HepG2 (cell line): Measurements from ENCODE around the gene ZNF212. TPM values are rescaled to one million over a fixed set of nuclear protein-coding genes. Genes with fewer than 3 reads are reported as not detected.

Experiments
- ATAC-seq: fragments of 200-7000 bp; cut with Tn5 transposase; 3 replicates; pipeline ENCODE4 v1.9.1; 2020; ENCODE audit warnings: mild to moderate bottlenecking, moderate library complexity
- BruUV-seq: library from RNA; stranded (reverse); fragments of 400-500 nt; replicated peaks from 2 replicates; lab custom pipeline; 2021; lab: Mats Ljungman, UMichigan
- CTCF ChIA-PET: fragments of 300-600 bp; formaldehyde crosslinking; extraction: SDS; loops from one replicate; lab custom pipeline; 2021; ENCODE audit warnings: low total read pairs, inconsistent platforms, low intra/inter-chr PET ratio; lab: Yijun Ruan, JAX
- POLR2A ChIA-PET: fragments of 350-600 bp; sonication (Branson Sonifier 250); formaldehyde crosslinking; loops from one replicate; lab custom pipeline; 2020; ENCODE audit warnings: antibody characterized with exemption, inconsistent platforms; lab: Yijun Ruan, JAX
- DNase-seq: peaks from one replicate; pipeline ENCODE4 v3.0.0-alpha.2; 2015; ENCODE audit warnings: low spot score
- FAIRE-seq: peaks from 3 replicates; lab custom pipeline; 2011; peaks lifted over from hg19 to GRCh38; lab: Jason Lieb, UNC
- H2AFZ ChIP-seq: one replicate; pipeline ENCODE4 v1.6.1; 2011; ENCODE audit warnings: low read length, inconsistent platforms
- H3K27ac ChIP-seq: fragments of 300-600 bp; 3 replicates; pipeline ENCODE4 v1.8.0; 2011; ENCODE audit warnings: mixed run types, mild to moderate bottlenecking, mixed read lengths, low read length, inconsistent platforms; ENCODE audit not compliant: insufficient read depth; ENCODE audit errors: extremely low read length
- H3K27me3 ChIP-seq, 2 experiments: fragments of 200-600 bp in 1 of 2; 2 replicates in 1 of 2; 3 replicates in 1 of 2; pipeline versions ENCODE4 v1.6.0 to v1.8.0; 2011; ENCODE audit warnings: low read length in 2 of 2, mild to moderate bottlenecking in 2 of 2, moderate library complexity in 2 of 2, inconsistent platforms in 1 of 2; ENCODE audit not compliant: insufficient read depth in 2 of 2, control insufficient read depth in 1 of 2
- H3K36me3 ChIP-seq, 2 experiments: fragments of 200-600 bp in 1 of 2; replicated peaks in 1 of 2; 2 replicates in 1 of 2; 3 replicates in 1 of 2; pipeline versions ENCODE4 v1.5.1 to v1.8.0; 2011; ENCODE audit warnings: low read length in 2 of 2, inconsistent platforms in 1 of 2; ENCODE audit not compliant: insufficient read depth in 2 of 2, control insufficient read depth in 1 of 2
- H3K4me1 ChIP-seq: 2 replicates; pipeline ENCODE4 v1.5.1; 2012; ENCODE audit warnings: low read length, inconsistent platforms; ENCODE audit not compliant: insufficient read depth
- H3K4me2 ChIP-seq: 2 replicates; pipeline ENCODE4 v1.6.0; 2011; ENCODE audit warnings: low read depth, low read length, inconsistent platforms
- H3K4me3 ChIP-seq, 3 experiments: fragments of 200-600 bp in 1 of 3; sonication (generic), shearing (Covaris generic) in 1 of 3; replicated peaks in 1 of 3; 2 replicates each; pipeline ENCODE4 v1.5.1; 2011 to 2016; ENCODE audit warnings: low read length in 3 of 3, inconsistent platforms in 2 of 3, low read depth in 2 of 3, mild to moderate bottlenecking in 2 of 3, control low read depth in 1 of 3, mixed read lengths in 1 of 3; ENCODE audit not compliant: insufficient read depth in 1 of 3
- H3K79me2 ChIP-seq: one replicate; pipeline ENCODE4 v1.6.1; 2011; ENCODE audit warnings: low read length, inconsistent platforms; ENCODE audit not compliant: insufficient read depth
- H3K9ac ChIP-seq: 2 replicates; pipeline ENCODE4 v1.6.0; 2011; ENCODE audit warnings: mild to moderate bottlenecking, low read depth, low read length, inconsistent platforms; ENCODE audit not compliant: insufficient read depth
- H3K9me3 ChIP-seq: 2 replicates; pipeline ENCODE4 v1.5.1; 2012; ENCODE audit warnings: mild to moderate bottlenecking, low read length
- H4K20me1 ChIP-seq: 2 replicates; pipeline ENCODE4 v1.6.0; 2011; ENCODE audit warnings: inconsistent platforms, mild to moderate bottlenecking, low read length, moderate library complexity; ENCODE audit not compliant: insufficient read depth
- ARNT ChIP-seq: fragments of 450-650 bp; IDR thresholded peaks from 2 replicates; pipeline ENCODE4 v1.6.1; 2017
- BCLAF1 ChIP-seq: fragments of 450-650 bp; IDR thresholded peaks from 2 replicates; pipeline ENCODE4 v1.6.1; 2017; ENCODE audit warnings: mild to moderate bottlenecking
- HOXA7 ChIP-seq: sonication (generic); formaldehyde crosslinking; IDR thresholded peaks from 2 replicates; pipeline ENCODE4 v1.8.1; 2022; ENCODE audit warnings: mild to moderate bottlenecking, missing genetic modification reagents, moderate library complexity
- MAFG ChIP-seq: sonication (generic); formaldehyde crosslinking; IDR thresholded peaks from 2 replicates; pipeline ENCODE4 v1.5.1; 2020; ENCODE audit warnings: mild to moderate bottlenecking, missing genetic modification reagents
- NFYB ChIP-seq: sonication (generic); formaldehyde crosslinking; IDR thresholded peaks from 2 replicates; pipeline ENCODE4 v1.4.0; 2020; ENCODE audit warnings: missing genetic modification reagents
- STAG1 ChIP-seq: sonication (generic); formaldehyde crosslinking; IDR thresholded peaks from 2 replicates; pipeline ENCODE4 v1.4.0; 2020; ENCODE audit warnings: missing genetic modification reagents
- TBL1XR1 ChIP-seq: fragments of 150-350 bp; IDR thresholded peaks from 2 replicates; pipeline ENCODE4 v1.6.1; 2014; ENCODE audit warnings: borderline replicate concordance, low read length; ENCODE audit not compliant: partially characterized antibody
- ZFY ChIP-seq: sonication (generic); formaldehyde crosslinking; IDR thresholded peaks from 2 replicates; pipeline ENCODE4 v1.4.0; 2020; ENCODE audit warnings: missing genetic modification reagents
- ZNF143 ChIP-seq: sonication (generic); formaldehyde crosslinking; IDR thresholded peaks from 2 replicates; pipeline ENCODE4 v1.4.0; 2020; ENCODE audit warnings: missing genetic modification reagents
- ZNF234 ChIP-seq: sonication (generic); formaldehyde crosslinking; conservative IDR thresholded peaks from 2 replicates; pipeline ENCODE4 v1.5.1; 2020; ENCODE audit warnings: mild to moderate bottlenecking, missing genetic modification reagents
- ZNF567 ChIP-seq: sonication (generic); formaldehyde crosslinking; IDR thresholded peaks from 2 replicates; pipeline ENCODE4 v1.8.1; 2023; ENCODE audit warnings: mild to moderate bottlenecking, missing genetic modification reagents, borderline replicate concordance
- WGBS: methylation state at CpG from one replicate; pipeline ENCODE4 v1.1.6; 2017; ENCODE audit warnings: low lambda C conversion rate; 5-methylcytosine and 5-hydroxymethylcytosine counted together
- in situ Hi-C: cut with HindIII; loops from 2 replicates; pipeline ENCODE4 v1.10.0; 2017; ENCODE audit warnings: low pct_unique_long_range_greater_than_20kb; ENCODE audit not compliant: extremely low pct_ligation_motif_present
- intact Hi-C: fragments of 100-400 bp; cut with micrococcal nuclease; formaldehyde crosslinking; loops from one replicate; pipeline ENCODE4 v1.10.0; 2022; ENCODE audit not compliant: unreplicated experiment
- polyA plus RNA-seq, 8 experiments: library from polyadenylated mRNA; depleted of rRNA in 3 of 8; stranded (reverse) in 7 of 8; unstranded in 1 of 8; fragments of >200 nt; fragmentation: Illumina TruSeq in 4 of 8; extraction: Trizol in 4 of 8; gene quantifications; 2 replicates each; pipeline versions ENCODE4 v1.2.1 to v1.2.3, GENCODE V29; 2011 to 2016; ENCODE audit warnings: low read depth in 4 of 8, missing spikeins in 1 of 8, mixed read lengths in 1 of 8; ENCODE audit not compliant: insufficient read depth in 1 of 8
- total RNA-seq, 5 experiments: library from RNA; depleted of rRNA; stranded (reverse); fragments of >200 nt; fragmentation: Illumina TruSeq; extraction: Trizol; gene quantifications; 2 replicates each; pipeline ENCODE4 v1.2.3, GENCODE V29; 2016; ENCODE audit warnings: low read depth in 1 of 5
- TF ChIP-seq, protein P1 (sequence below): sonication (generic); formaldehyde crosslinking; IDR thresholded peaks from 2 replicates; pipeline ENCODE4 v1.4.0; 2020; ENCODE audit warnings: missing genetic modification reagents
- TF ChIP-seq, protein P2 (sequence below): sonication (generic); formaldehyde crosslinking; IDR thresholded peaks from 2 replicates; pipeline ENCODE4 v1.5.0; 2020; ENCODE audit warnings: mild to moderate bottlenecking, low read depth, missing genetic modification reagents, borderline replicate concordance

ZNF212 gene
- total and polyA plus RNA-seq, 2 of the 13 experiments (the other 11 are each of a cell fraction or from before 2014, with no cell fraction given), result 2.6 to 3.8 TPM

- H2AFZ ChIP-seq, result no peak overlapping the region
- H3K27me3 ChIP-seq, result no peaks in the 10 kb centered on the region; a peak in 1 of 5 replicates
- ATAC-seq, result no peak; the same call in 2 of the 3 replicates
- no peak overlapping the region for H3K27ac ChIP-seq
- intact Hi-C loops (no loop called here), in situ Hi-C loops (no loop called here)
- no TSS peak for BruUV-seq
- peaks cover 5 to 12% of the 10 kb centered on the region in 2 experiments; a peak in 4 of 5 replicates for H3K36me3 ChIP-seq
- H3K9ac ChIP-seq, result no peak overlapping the region
- H4K20me1 ChIP-seq, result no peaks in the 10 kb centered on the region
- H3K4me2 ChIP-seq, result no peak overlapping the region
- FAIRE-seq, result no peak
- no peaks in the 10 kb centered on the region for H3K9me3 ChIP-seq
- TF ChIP-seq TBL1XR1 (no peak), ZFY (CRISPR knock-in tag) (no peak), BCLAF1 (no peak), MAFG (CRISPR knock-in tag) (no peak), ZNF143 (CRISPR knock-in tag) (no peak), ARNT (no peak), NFYB (CRISPR knock-in tag) (no peak), ZNF234 (CRISPR knock-in tag) (no peak), HOXA7 (no peak), STAG1 (CRISPR knock-in tag) (no peak), ZNF567 (CRISPR knock-in tag) (no peak)
- TF ChIP-seq, protein P1, sequence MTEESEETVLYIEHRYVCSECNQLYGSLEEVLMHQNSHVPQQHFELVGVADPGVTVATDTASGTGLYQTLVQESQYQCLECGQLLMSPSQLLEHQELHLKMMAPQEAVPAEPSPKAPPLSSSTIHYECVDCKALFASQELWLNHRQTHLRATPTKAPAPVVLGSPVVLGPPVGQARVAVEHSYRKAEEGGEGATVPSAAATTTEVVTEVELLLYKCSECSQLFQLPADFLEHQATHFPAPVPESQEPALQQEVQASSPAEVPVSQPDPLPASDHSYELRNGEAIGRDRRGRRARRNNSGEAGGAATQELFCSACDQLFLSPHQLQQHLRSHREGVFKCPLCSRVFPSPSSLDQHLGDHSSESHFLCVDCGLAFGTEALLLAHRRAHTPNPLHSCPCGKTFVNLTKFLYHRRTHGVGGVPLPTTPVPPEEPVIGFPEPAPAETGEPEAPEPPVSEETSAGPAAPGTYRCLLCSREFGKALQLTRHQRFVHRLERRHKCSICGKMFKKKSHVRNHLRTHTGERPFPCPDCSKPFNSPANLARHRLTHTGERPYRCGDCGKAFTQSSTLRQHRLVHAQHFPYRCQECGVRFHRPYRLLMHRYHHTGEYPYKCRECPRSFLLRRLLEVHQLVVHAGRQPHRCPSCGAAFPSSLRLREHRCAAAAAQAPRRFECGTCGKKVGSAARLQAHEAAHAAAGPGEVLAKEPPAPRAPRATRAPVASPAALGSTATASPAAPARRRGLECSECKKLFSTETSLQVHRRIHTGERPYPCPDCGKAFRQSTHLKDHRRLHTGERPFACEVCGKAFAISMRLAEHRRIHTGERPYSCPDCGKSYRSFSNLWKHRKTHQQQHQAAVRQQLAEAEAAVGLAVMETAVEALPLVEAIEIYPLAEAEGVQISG (CRISPR knock-in tag), result no peak
- TF ChIP-seq, protein P2, sequence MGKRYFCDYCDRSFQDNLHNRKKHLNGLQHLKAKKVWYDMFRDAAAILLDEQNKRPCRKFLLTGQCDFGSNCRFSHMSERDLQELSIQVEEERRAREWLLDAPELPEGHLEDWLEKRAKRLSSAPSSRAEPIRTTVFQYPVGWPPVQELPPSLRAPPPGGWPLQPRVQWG, result no peak
- TF ChIP-seq, all 625 proteins: peak for 0
- 67% methylated on average over 3 of the region's 8 CpGs for WGBS
- ChIA-PET POLR2A (no interaction called here), CTCF (no interaction called here)
- H3K79me2 ChIP-seq, result no peaks in the 10 kb centered on the region
- no peak for DNase-seq
- H3K4me1 ChIP-seq, result peaks cover 10% of the 10 kb centered on the region; the same call in 1 of the 2 replicates
- no peak overlapping the region for H3K4me3 ChIP-seq
Observed at GRCh38 chr7:149280661-149281507, 41.4 kb downstream of the ZNF212 start.
